Limb (tissue), 2 donors: ENCODE measurements around the gene PKNOX2.

Experiments used
- DNase-seq, 2 donors: peaks; one replicate each; pipeline ENCODE4 v3.0.0-alpha.2; 2016; ENCODE audit errors: extremely low spot score in 2 of 2

Gene PKNOX2

DNA sequence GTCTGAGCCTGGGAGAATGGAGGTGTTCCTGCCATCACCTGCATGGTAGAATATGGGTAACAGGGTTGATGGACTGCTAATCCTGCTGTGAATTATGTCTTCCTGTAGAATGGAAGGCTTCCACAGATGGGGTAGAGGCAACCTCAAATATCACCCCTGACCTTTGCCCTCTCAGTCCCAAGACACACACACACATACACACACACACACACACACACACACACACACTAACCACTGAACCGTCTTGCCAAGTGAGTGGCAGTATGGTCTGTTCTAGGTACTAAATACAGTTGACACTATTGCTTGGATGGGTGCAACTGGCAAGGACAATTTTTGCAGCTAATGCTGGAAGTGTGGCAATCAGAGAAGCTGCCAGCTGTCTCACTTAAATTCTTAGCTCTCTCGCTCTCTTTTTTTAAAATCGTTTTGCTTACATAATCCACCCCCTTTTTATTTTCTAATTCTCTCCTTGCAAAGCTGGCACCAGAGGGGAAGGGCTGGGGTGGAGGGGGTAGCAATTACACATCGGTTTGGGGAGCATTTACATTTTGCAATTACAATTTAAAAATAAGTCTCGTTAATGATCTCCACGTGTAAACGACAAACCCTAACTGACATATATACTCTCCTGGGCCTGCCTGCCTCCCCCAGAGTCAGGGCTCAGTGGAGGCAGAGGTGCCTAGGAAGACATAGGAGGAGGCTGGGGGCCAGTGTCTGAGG is 169.0 kb downstream of the PKNOX2 start:
- DNase-seq = no peak

- DNase-seq = no peak
These were observed 170.6 kb downstream of the PKNOX2 start for GRCh38 chr11:125335106-125335505.

GRCh38 chr11:125337836-125338834 is 173.6 kb downstream of the PKNOX2 start:
- no peak for DNase-seq

DNA sequence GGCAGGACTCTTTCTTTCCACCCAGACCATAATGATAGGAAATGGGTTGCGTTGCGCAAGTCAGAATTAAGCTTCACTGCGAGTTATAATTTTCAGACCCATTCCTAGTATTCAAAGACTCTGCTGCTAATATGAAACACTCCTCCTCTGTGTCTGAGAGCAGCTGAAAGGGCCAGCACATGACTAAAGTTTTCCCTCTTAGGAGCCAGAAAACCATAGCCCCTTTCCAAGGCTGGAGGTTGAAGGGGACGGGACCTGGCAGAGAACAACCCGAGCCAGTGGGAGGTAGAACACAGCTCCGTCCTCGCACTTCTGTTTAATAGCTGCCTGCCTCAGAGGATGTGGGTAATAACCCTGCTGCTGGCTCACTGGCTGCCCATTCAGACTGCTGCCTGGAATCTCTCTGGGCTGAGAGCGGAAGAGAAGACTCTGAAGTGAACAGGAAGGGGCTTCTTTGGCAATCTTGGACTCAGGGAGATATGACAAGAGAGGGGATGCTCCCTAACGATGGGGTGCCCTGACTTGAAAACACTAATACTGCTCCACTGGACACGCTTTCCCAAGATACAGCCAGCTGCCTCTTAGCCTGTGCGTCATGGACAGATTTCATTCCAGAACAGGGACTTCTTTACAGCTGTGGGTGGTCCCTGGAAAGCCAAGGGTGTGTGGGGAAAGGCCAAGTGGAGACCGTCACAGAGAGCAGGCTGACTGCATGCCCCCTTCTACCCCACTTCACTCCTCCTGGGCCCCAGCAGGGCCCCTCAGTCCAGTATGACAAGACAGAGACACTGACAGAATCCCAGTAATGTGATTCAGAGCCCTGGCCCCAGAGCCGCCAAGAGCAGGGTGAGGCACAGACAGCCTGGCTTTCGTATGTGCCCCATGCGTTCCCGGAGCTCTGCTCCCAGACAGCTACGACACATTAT is 174.6 kb downstream of the PKNOX2 start:
- DNase-seq = peak; percentile 70 to 80

DNA sequence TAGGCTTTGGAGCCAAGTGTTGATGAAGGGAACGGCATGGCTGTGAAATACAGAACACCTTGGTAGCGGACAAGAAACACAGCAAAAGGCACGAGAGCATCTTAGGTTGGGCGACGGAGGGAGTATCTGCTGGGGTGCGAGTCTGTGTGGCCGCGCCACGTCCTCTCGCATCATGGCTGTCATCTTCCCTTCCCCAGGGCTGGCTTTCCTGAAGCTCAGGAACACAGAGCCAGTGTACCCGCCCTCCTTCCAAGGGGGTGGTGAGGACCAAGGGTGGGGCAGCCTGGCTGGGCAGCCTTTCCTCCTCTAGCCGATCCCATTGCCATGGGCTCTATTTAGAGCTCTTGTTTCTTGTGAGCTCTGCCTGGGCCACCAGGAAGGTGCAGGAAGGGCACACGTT is 177.1 kb downstream of the PKNOX2 start:
- DNase-seq = no peak

DNA sequence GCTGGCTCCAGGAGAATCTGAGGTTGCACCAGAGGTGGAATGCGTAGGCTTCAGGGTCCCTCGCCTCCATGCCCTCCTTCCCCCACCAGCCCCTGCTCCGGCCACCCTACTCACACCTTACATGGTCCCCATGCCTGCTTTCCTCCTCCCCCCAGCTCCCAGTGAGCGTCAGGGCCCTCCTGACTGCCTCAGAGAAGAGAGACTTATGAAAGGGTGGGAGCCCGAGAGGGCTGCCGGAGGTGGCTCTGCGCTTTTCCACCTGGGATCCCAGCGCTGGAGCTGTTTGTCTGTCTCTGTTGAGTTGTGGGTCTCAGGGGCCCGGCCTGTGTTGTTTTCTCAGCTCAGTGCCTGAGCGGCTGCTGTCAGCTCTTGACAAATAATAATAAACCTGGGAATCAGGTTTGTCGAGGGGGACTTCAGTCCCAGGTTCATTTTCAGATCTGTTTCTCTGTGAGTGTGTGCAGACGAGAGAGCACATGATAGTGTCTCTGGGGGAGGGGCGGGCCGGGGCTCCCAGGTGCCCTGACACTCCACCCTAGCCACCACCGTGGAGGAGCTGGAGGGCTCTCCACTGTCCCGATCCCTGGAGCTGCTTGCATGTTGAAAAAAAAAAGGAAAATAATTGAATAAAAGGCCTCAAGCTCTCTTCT is 177.9 kb downstream of the PKNOX2 start:
- DNase-seq = no peak

- no peak for DNase-seq
These were observed 178.7 kb downstream of the PKNOX2 start for GRCh38 chr11:125343086-125343717.

GRCh38 chr11:125343718-125344131 is 179.2 kb downstream of the PKNOX2 start:
- DNase-seq = peak in 1 of 2 donors; percentile 43

GRCh38 chr11:125344846-125345420 is 180.4 kb downstream of the PKNOX2 start:
- DNase-seq = no peak

DNA sequence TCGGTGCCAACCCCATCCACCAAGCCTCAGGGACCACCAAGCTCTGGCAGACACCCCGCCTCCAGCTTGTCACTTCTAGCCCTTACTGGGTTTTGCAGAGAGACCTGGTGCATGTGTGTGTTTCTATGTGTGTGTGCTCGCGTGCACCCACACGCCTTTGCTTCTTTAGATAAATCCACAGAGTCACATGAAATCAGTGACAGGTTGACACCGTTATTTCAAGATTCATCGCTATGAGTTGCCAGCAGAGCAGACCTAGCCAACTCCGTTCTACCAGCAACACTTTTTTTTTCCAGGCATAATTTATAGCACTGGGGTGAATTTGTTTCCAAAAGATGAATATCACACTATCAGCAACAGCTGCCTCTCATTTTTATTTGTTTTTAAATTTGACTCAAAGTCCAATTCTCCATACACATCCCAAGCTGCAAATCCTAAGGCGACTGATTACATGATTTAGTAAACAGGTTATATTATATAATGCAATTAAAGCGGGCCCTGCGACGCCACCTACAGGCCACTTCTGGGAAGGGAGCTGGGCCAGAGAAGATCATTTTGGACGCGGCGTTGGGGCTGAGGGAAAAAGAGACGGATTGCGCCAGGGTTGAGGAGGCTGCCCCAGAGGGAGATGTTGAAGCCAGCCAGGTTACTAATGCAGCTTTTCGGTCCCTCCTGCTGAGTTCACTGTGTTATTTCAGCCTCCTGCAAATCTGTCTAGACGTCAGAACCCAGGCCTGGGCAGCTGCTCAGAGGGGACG is 181.0 kb downstream of the PKNOX2 start:
- DNase-seq = peak; percentile 80 to 84

- DNase-seq = no peak
These were observed 181.6 kb downstream of the PKNOX2 start for GRCh38 chr11:125346179-125346530.

- DNase-seq = peak in 1 of 2 donors; percentile 40
These were observed 182.2 kb downstream of the PKNOX2 start for GRCh38 chr11:125346565-125347260.

DNA sequence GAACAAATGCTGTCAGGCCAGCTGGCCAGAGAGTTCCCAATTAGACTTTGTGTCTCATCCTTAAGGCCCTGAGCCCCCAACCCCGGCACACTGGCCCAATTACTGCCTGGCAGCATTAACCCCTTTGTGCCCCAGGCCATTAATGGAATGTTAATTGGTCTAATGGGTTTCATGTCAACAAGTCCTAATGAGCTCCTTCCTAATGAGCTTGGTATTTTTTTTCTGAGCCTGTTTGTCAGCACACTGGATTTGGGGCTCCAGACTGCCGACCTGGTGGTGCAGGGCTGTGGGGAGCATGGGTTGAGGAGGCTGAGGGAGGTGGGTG is 182.7 kb downstream of the PKNOX2 start:
- DNase-seq = no peak

GRCh38 chr11:125348141-125348651 is 183.6 kb downstream of the PKNOX2 start:
- DNase-seq = peak in 1 of 2 donors; percentile 56

- peak; percentile 66 to 88 for DNase-seq
These were observed 184.2 kb downstream of the PKNOX2 start for GRCh38 chr11:125348674-125349309.

GRCh38 chr11:125350206-125351032 is 185.9 kb downstream of the PKNOX2 start:
- DNase-seq = no peak
